Bronchial epithelial cell (primary cell): ENCODE measurements around the gene SUMO4. TPM values are rescaled to one million over a fixed set of nuclear protein-coding genes. Genes with fewer than 3 reads are reported as not detected.
"Not testable (repeated sequence)": the region's sequence is repeated elsewhere in the genome, so short reads cannot be mapped to it uniquely, and the experiment has no call there.

Experiments used
- DNase-seq: peaks from one replicate; pipeline ENCODE4 v3.0.0-alpha.2; 2010; ENCODE audit warnings: low read depth
- FAIRE-seq: peaks from 2 replicates; lab custom pipeline; 2011; peaks lifted over from hg19 to GRCh38; lab: Jason Lieb, UNC
- H3K27me3 ChIP-seq: 2 replicates; pipeline ENCODE4 v1.5.1; 2011; ENCODE audit warnings: low read length; ENCODE audit not compliant: control insufficient read depth, insufficient read depth
- H3K36me3 ChIP-seq: 2 replicates; pipeline ENCODE4 v1.5.1; 2011; ENCODE audit warnings: low read length; ENCODE audit not compliant: control insufficient read depth, insufficient read depth
- H3K4me3 ChIP-seq: 2 replicates; pipeline ENCODE4 v1.5.1; 2011; ENCODE audit warnings: mild to moderate bottlenecking, low read depth, low read length, control low read depth
- CTCF ChIP-seq: IDR thresholded peaks from 2 replicates; pipeline ENCODE4 v1.5.1; 2011; ENCODE audit warnings: mild to moderate bottlenecking, moderate library complexity, low read length, control low read depth, inconsistent platforms; ENCODE audit not compliant: insufficient read depth, severe bottlenecking
- total RNA-seq: library from RNA; depleted of rRNA; stranded (reverse); fragments of >200 nt; gene quantifications from 2 replicates; pipeline ENCODE4 v1.2.1, GENCODE V29; 2014

SUMO4 gene
- total RNA-seq, 1 donor from 2014 or later, result 0.79 TPM

GRCh38 chr6:149440735-149441671 is 40.9 kb downstream of the SUMO4 start:
- FAIRE-seq (no peak), DNase-seq (no peak)
- Histone ChIP-seq H3K36me3 (no peaks in the 10 kb centered on the region), H3K27me3 (no peaks in the 10 kb centered on the region), H3K4me3 (no peak overlapping the region)
- no peak for TF ChIP-seq CTCF

- TF ChIP-seq CTCF, result no peak
- DNase-seq (no peak), FAIRE-seq (no peak)
- Histone ChIP-seq H3K27me3 (no peaks in the 10 kb centered on the region), H3K36me3 (no peaks in the 10 kb centered on the region), H3K4me3 (no peak overlapping the region)
Observed at GRCh38 chr6:149441740-149442139, 41.7 kb downstream of the SUMO4 start.

GRCh38 chr6:149443411-149444181 is 43.5 kb downstream of the SUMO4 start:
- Histone ChIP-seq H3K27me3 (no peaks in the 10 kb centered on the region), H3K36me3 (no peaks in the 10 kb centered on the region), H3K4me3 (no peak overlapping the region)
- DNase-seq (no peak), FAIRE-seq (no peak)
- TF ChIP-seq CTCF, result no peak

- not testable (repeated sequence) for H3K36me3 ChIP-seq, DNase-seq, H3K27me3 ChIP-seq, H3K4me3 ChIP-seq
- FAIRE-seq, result peak; percentile 77
Observed at GRCh38 chr6:149444360-149445094, 44.5 kb downstream of the SUMO4 start.

- no peak for FAIRE-seq
- no peak for DNase-seq
- H3K36me3 ChIP-seq, result no peaks in the 10 kb centered on the region
- no peak for TF ChIP-seq CTCF
- H3K27me3 ChIP-seq, result no peaks in the 10 kb centered on the region
- no peak overlapping the region for H3K4me3 ChIP-seq
Observed at GRCh38 chr6:149445095-149445466, 45.0 kb downstream of the SUMO4 start.
